Measurements from ENCODE around the gene MAT1A. TPM values are rescaled to one million over a fixed set of nuclear protein-coding genes. Genes with fewer than 3 reads are reported as not detected.
"Not testable (repeated sequence)": the region's sequence is repeated elsewhere in the genome, so short reads cannot be mapped to it uniquely, and the experiment has no call there.

MAT1A gene
- total RNA-seq, 2 donors from 2014 or later = 0.37 TPM; not detected in 1

GRCh38 chr10:80268938-80269588, 20.4 kb downstream of the MAT1A start:
- intact Hi-C loops (cut with DNase I) = no loop called here
- DNase-seq (ENCODE audit: low spot score) = no peak

GRCh38 chr10:80268266-80268665, 21.2 kb downstream of the MAT1A start:
- intact Hi-C loops (cut with DNase I) = no loop called here
- no peak for DNase-seq (ENCODE audit: low spot score)

- no peak for DNase-seq (ENCODE audit: low spot score)
- intact Hi-C loops (cut with DNase I) = no loop called here
Observed at GRCh38 chr10:80266513-80266863, 23.0 kb downstream of the MAT1A start.

DNA sequence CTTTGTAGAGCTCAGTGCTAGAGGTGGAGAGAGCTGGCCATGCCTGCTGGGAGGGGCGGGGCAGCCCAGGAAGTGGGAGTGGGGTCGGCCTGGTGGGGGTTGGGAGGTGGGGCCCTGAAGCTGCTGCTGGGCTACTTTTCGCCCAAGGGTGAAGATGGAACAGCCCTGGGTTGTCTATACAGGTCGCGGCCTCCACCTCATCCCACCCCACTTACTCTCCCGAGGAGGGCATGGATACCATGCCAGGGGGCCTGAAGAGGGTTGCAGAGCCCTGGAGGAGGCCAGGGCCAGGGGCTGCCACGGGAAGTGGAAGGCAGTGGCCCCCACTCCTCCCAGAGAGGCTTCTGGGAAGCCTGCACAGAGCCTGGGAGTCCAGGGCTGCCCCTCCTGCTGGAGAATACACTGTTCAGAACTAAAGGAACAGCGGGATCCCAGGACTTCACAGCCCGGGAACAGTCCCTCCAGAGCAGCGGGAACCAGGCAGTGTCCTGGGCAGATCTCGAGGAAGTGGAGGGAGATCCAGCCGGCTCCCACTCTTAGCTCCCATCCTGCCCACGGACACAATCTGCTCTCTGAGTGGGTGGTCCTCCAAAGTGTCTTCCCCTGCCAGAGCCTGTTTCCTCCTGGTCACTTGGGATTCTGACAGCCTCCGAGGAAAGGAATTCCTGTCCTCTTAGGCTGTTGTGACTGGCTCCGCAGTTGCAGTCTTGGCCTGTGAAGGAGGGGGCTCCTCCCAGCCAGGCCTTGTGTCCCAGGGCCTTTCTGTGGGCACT, 23.5 kb downstream of the MAT1A start:
- DNase-seq (ENCODE audit: low spot score) = no peak
- intact Hi-C loops (cut with DNase I) = no loop called here

- no peak for DNase-seq (ENCODE audit: low spot score)
- intact Hi-C loops (cut with DNase I) = no loop called here
Observed at GRCh38 chr10:80264081-80265056, 25.1 kb downstream of the MAT1A start.

GRCh38 chr10:80261316-80262030, 28.0 kb downstream of the MAT1A start:
- intact Hi-C loops (cut with DNase I) = no loop called here

DNA sequence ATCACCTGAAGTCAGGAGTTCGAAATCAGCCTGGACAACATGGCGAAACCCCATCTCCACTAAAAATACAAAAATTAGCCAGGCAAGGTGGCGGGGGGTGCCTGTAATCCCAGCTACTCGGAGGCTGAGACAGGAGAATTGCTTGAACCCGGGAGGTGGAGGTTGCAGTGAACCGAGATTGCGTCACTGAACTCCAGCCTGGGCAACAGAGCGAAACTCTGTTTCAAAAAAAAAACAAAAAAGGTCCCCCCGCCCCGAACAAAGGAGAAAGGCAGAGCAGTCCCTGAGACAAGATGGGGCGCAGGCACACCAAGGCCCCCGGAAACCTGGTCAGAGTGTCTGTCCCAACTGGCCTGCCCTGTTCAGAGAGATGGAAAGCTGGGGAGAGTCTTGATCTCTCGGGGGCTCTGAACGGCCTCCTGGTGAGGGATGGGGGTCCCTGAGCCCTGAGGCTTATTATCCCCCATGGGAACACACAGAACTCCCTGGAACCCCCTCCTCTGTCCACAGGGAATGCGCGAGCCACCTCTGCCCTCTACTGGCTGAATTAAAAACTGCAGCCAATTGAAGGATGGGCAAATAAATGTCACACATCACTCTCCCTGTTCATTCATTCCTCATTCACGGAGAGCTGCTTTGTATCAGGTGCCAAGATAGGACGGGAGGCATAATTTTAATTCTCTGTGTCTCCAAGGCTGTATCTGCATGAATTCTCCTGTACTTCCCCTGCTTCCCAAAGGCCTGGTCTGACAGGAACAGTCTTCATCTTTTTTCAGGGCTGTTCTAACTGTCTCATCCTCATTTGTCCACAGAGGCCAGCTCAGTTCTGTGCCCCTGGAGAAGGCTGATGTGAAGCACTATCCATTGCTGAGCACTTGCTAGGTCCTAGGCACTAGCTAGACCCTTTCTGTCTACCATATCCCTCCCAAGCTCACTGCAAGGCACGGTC, 28.9 kb downstream of the MAT1A start:
- DNase-seq (ENCODE audit: low spot score) = no peak
- intact Hi-C loops (cut with DNase I) = no loop called here

More at GRCh38 chr10:80261316-80262030, 28.0 kb downstream of the MAT1A start:
- no peak for DNase-seq (ENCODE audit: low spot score)

DNA sequence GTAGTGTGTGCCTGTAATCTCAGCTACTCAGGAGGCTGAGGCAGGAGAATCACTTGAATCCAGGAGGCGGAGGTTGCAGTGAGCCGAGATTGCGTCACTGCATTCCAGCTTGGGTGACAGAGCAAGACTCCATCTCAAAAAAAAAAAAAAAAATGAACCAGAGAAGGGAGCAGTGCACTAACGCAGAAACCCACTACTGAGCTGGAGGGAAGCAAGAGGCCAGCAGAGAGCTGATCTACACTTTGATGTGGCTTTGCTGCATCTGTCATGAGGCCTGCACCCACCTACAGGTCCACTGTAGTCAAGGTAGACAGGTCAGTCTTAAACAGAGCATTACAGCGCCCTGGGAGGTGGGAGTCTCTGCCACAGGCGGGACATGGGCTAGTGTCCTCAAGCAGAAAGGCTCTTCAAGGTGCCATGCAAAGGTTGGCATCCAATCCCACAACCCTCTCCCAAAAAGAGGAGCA, 30.0 kb downstream of the MAT1A start:
- DNase-seq (ENCODE audit: low spot score) = no peak
- intact Hi-C loops (cut with DNase I) = no loop called here

GRCh38 chr10:80256798-80257197, 32.7 kb downstream of the MAT1A start:
- DNase-seq (ENCODE audit: low spot score); intact Hi-C loops (cut with DNase I): not testable (repeated sequence)

DNA sequence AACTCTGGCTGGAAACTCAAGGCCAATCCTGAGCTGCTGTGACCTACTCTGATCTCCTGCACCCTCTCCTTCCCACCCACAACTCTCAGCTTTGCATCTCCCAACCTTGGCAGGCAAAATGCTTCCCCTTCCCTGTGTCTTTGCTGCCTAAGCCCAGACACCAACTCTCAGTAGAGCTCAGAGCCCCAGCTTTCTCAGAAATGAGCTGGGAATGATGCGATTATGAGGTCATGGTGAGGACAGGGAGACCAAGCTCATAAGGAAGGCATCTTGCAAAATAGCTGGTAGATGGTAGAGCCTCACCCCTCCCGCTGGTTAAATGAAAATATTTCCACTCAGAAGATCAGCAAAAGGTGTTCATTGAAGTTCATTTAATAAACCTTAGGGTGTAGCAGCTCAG, 34.7 kb downstream of the MAT1A start:
- not testable (repeated sequence) for DNase-seq (ENCODE audit: low spot score)

GRCh38 chr10:80253963-80254271, 35.5 kb downstream of the MAT1A start:
- not testable (repeated sequence) for DNase-seq (ENCODE audit: low spot score)

More for the DNA sequence above, 34.7 kb downstream of the MAT1A start:
- intact Hi-C loops (cut with DNase I) = not testable (repeated sequence)

DNA sequence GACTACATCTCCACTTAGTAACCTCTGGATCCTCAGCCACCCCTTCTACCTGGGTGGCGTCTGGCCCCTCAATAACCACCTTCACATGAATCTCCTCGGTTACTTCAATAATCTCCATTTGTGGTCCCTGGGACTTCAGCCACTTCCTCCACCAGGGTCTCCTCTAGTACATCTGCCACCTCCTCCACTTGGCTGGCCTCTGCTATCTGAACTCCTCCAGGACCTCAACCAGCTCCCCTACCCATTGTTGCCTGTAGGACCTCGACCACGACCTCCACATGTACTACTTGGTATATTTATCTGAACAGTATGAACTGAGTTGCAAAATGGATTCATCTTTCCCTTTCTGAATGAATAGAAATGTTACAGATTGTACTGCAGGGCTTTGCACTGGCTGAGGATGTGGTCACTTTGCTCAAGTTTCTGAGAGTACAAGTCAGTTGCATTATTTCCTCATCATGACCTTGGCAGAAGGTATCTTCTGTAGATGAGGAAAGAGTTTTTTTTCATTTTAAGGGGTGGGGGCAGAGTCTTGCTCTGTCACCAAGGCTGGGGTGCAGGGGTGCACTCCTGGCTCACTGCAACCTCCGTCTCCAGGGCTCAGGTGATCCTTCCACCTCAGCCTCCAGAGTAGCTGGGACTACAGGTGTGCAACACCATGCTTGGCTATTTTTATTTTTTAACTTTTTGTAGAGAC, 36.0 kb downstream of the MAT1A start:
- intact Hi-C loops (cut with DNase I) = no loop called here

More at GRCh38 chr10:80253963-80254271, 35.5 kb downstream of the MAT1A start:
- intact Hi-C loops (cut with DNase I) = not testable (repeated sequence)

DNA sequence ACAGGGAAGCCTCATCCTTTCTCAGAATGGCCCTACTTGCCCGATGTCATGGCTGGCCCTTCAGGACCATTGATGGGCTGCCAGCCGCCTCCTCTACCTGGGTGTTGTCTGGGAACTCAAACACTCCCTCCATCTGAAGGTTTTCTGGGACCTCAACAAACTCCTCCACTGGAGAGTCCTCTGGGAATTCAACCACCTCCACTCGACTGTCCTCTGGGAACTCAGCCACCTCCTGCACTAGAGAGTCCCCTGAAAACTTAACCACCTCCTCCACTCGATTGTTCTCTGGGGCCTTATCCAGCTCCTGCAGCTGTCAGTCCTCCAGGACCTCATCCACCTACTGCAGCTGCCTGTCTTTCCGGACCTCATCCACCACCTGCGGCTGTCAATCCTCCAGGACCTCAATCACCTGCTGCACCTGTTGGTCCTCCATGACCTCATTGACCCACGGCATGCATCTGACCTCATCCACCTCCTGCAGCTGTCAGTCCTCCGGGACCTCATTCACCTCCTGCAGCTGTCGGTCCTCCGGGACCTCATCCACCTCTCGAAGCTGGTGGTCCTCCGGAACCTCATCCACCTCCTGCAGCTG, 37.1 kb downstream of the MAT1A start:
- intact Hi-C loops (cut with DNase I) = no loop called here
- DNase-seq (ENCODE audit: low spot score) = no peak

More for the DNA sequence above, 36.0 kb downstream of the MAT1A start:
- DNase-seq (ENCODE audit: low spot score) = no peak

DNA sequence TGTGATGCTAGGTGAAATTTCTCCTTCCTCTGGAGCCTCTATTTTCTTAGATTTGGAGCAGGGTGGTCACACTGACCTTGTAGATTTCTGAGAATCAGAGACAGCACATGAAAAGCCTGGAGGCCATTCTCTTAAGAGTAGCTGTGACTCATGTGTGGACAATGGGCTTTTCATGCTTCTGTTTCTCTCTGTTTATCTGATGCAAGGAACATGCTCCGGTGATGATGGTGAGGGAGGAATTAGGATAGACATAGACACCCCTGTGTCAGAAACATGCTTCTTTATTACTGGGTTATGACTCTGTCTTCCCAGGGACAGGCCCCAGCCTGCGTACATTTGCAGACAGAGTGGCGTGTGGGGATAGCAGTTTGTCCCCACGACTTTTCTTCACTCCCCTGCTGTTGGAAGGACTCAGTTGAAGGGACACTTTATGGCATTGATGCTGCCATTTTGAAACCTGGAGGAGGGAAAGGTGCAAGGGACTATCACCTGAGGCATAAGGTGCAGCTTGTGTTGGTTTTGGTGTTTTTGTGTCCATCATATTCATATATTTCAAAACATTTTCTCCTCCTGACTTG, 37.7 kb downstream of the MAT1A start:
- intact Hi-C loops (cut with DNase I); DNase-seq (ENCODE audit: low spot score): not testable (repeated sequence)

- DNase-seq (ENCODE audit: low spot score); intact Hi-C loops (cut with DNase I): not testable (repeated sequence)
Observed at GRCh38 chr10:80250399-80250798, 39.1 kb downstream of the MAT1A start.

- intact Hi-C loops (cut with DNase I); DNase-seq (ENCODE audit: low spot score): not testable (repeated sequence)
Observed at GRCh38 chr10:80249906-80250305, 39.6 kb downstream of the MAT1A start.

DNA sequence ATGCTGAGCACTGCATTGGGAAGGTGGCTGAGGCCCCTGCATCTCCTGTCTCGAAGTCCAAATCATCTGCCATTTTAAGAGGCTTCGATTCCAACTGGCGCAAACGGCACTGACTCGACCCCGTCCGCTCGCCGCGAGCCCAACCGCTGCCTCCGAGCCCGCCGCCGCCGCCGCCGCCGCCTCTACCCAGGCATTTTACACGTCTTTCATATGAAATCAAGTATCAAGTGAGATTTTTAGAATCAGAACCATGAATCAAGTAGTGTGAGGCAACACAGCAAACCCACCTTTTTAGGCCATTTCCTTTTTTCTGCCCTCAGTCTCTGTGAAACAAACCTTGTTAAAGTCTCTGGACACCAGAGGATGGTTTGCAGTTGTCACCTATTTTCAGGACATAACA, 41.8 kb downstream of the MAT1A start:
- intact Hi-C loops (cut with DNase I); DNase-seq (ENCODE audit: low spot score): not testable (repeated sequence)
